Activated T-cell treated with anti-CD3 and anti-CD28 coated beads, Interleukin-2, amount 50 U/mL, for 4 hours (primary cell): ENCODE data around the gene ZNF516. TPM values are rescaled to one million over a fixed set of nuclear protein-coding genes. Genes with fewer than 3 reads are reported as not detected.

Experiments used
- ATAC-seq, 2 donors: fragments of 200-7000 bp; cut with Tn5 transposase; one replicate each; pipeline ENCODE4 v1.10.0; 2021
- DNase-seq: peaks from one replicate; pipeline ENCODE4 v3.0.0-alpha.2; 2020
- H3K27me3 Mint-ChIP-seq: one replicate; pipeline ENCODE4 v1.8.0; 2021; ENCODE audit warnings: low read depth, mixed read lengths
- H3K36me3 Mint-ChIP-seq: one replicate; pipeline ENCODE4 v1.8.0; 2022; ENCODE audit warnings: mixed read lengths; ENCODE audit not compliant: insufficient read depth
- H3K4me1 Mint-ChIP-seq: one replicate; pipeline ENCODE4 v1.8.0; 2021; ENCODE audit warnings: low read depth, mixed read lengths
- H3K4me3 Mint-ChIP-seq: one replicate; pipeline ENCODE4 v1.8.0; 2021; ENCODE audit warnings: mild to moderate bottlenecking, moderate library complexity, mixed read lengths
- H3K9me3 Mint-ChIP-seq: one replicate; pipeline ENCODE4 v1.8.0; 2021; ENCODE audit warnings: mixed read lengths
- total RNA-seq, 3 donors: library from RNA; stranded (reverse); gene quantifications; one replicate each; pipeline ENCODE4 v1.2.1, GENCODE V29; 2021

The ZNF516 gene
- total RNA-seq, 3 donors from 2014 or later: 3.0 to 4.3 (median 4.0) TPM

- ATAC-seq: no peak
- no peak overlapping the region for H3K4me3 Mint-ChIP-seq
- DNase-seq: no peak
- H3K4me1 Mint-ChIP-seq: no peaks in the 10 kb centered on the region
- H3K36me3 Mint-ChIP-seq: no peaks in the 10 kb centered on the region
- no peaks in the 10 kb centered on the region for H3K9me3 Mint-ChIP-seq
- no peaks in the 10 kb centered on the region for H3K27me3 Mint-ChIP-seq
These were observed 171.2 kb downstream of the ZNF516 start for GRCh38 chr18:76323891-76324290.

DNA sequence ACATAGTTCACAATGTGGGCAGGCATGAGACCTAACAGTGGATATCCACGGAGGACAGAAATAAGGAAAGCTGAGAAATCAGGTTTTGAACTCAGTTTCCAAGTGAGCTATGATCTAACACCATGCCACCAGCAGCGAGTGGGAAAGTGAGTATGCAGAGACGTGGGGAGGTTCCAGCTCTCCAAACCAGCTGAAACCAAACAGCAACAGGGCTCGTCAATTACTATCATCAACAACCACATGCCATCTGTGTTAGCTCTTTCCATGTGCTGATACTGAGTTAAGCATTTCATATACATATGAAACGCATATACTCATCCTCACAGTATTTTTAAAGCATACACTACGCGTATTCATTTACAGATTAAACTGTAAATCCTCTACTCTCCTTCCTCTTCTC lies 172.4 kb downstream of the ZNF516 start:
- DNase-seq: no peak
- Mint-ChIP-seq H3K36me3 (no peaks in the 10 kb centered on the region), H3K4me1 (no peaks in the 10 kb centered on the region), H3K9me3 (no peaks in the 10 kb centered on the region), H3K27me3 (no peaks in the 10 kb centered on the region), H3K4me3 (no peak overlapping the region)
- ATAC-seq: no peak

DNA sequence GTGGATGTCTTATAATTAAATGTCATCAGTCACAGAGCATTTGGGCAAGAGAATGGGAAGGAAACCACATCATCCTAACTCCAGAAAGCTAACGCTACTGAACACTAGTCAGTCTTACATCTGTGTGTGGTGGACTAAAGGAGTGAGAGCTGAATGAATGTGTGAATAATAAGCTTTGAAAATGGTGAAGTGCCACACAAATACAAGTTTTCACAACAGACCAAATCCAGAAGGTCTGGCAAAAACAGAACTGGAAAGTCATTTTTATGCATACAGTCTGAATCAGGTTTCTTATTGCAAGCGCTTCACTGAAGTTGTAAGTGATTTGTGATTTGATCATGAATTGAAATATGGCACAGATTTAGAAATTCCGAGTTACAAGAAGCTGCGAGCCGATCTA lies 175.7 kb downstream of the ZNF516 start:
- no peaks in the 10 kb centered on the region for H3K9me3 Mint-ChIP-seq
- DNase-seq: no peak
- H3K27me3 Mint-ChIP-seq: no peaks in the 10 kb centered on the region
- no peaks in the 10 kb centered on the region for H3K4me1 Mint-ChIP-seq
- ATAC-seq: no peak
- H3K36me3 Mint-ChIP-seq: no peaks in the 10 kb centered on the region
- H3K4me3 Mint-ChIP-seq: no peak overlapping the region

- ATAC-seq (no peak), DNase-seq (no peak)
- no peak overlapping the region for H3K4me3 Mint-ChIP-seq
- no peaks in the 10 kb centered on the region for H3K36me3 Mint-ChIP-seq
- H3K4me1 Mint-ChIP-seq: no peaks in the 10 kb centered on the region
- no peaks in the 10 kb centered on the region for H3K9me3 Mint-ChIP-seq
- H3K27me3 Mint-ChIP-seq: no peaks in the 10 kb centered on the region
These were observed 176.4 kb downstream of the ZNF516 start for GRCh38 chr18:76318607-76319006.

- ATAC-seq: no peak
- Mint-ChIP-seq H3K27me3 (no peaks in the 10 kb centered on the region), H3K4me1 (no peaks in the 10 kb centered on the region), H3K36me3 (no peaks in the 10 kb centered on the region), H3K9me3 (no peaks in the 10 kb centered on the region), H3K4me3 (no peak overlapping the region)
- no peak for DNase-seq
These were observed 177.9 kb downstream of the ZNF516 start for GRCh38 chr18:76317136-76317535.

- no peaks in the 10 kb centered on the region for H3K27me3 Mint-ChIP-seq
- H3K4me3 Mint-ChIP-seq: no peak overlapping the region
- no peak for ATAC-seq
- H3K4me1 Mint-ChIP-seq: no peaks in the 10 kb centered on the region
- no peak for DNase-seq
- H3K9me3 Mint-ChIP-seq: no peaks in the 10 kb centered on the region
- no peaks in the 10 kb centered on the region for H3K36me3 Mint-ChIP-seq
These were observed 179.3 kb downstream of the ZNF516 start for GRCh38 chr18:76315722-76316230.

GRCh38 chr18:76314496-76314895 lies 180.5 kb downstream of the ZNF516 start:
- no peaks in the 10 kb centered on the region for H3K4me1 Mint-ChIP-seq
- DNase-seq (no peak), ATAC-seq (no peak)
- no peaks in the 10 kb centered on the region for H3K9me3 Mint-ChIP-seq
- no peak overlapping the region for H3K4me3 Mint-ChIP-seq
- H3K36me3 Mint-ChIP-seq: no peaks in the 10 kb centered on the region
- no peaks in the 10 kb centered on the region for H3K27me3 Mint-ChIP-seq

DNA sequence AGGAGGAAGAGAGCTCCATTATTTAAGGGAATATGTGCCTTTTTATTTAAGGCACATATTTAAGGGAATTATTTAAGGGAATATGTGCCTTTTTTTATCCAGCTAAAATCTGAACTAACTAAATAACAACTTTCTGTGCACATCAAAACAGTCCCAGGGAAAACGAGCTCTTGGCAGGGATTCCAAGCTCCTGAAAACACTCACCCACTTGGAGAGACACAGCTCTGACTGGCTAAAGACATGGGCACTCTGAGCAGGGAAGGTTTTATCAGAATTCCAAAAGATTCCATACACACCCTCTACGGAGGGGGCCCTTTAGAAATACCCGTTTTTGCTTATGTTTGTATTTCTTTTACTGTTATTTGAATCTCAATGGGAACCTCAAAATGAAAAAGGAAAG lies 181.0 kb downstream of the ZNF516 start:
- no peaks in the 10 kb centered on the region for H3K27me3 Mint-ChIP-seq
- no peaks in the 10 kb centered on the region for H3K4me1 Mint-ChIP-seq
- ATAC-seq: no peak
- H3K36me3 Mint-ChIP-seq: no peaks in the 10 kb centered on the region
- no peak for DNase-seq
- no peak overlapping the region for H3K4me3 Mint-ChIP-seq
- H3K9me3 Mint-ChIP-seq: no peaks in the 10 kb centered on the region
